ENCODE measurements around the gene PPP2R5C.

DNA sequence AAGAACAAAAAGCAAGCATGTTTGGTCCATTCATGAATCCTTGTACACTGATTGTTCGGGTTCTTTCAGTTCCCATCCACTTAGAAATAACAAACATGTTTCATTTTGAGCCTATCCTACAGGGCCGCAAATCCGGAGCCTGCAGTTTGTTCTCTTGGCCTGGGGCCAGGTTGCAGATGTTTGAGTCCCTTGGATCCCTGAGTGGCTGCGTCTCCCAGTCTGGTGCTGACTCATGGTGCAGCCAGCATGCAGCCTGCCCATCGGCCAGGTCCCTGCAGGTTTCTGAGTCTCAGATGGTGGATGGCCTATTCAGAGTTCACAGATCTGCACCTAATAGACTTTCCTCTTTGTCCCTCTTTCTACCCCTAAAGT, 201.0 kb downstream of the PPP2R5C start:
- TF ChIP-seq, protein P1, sequence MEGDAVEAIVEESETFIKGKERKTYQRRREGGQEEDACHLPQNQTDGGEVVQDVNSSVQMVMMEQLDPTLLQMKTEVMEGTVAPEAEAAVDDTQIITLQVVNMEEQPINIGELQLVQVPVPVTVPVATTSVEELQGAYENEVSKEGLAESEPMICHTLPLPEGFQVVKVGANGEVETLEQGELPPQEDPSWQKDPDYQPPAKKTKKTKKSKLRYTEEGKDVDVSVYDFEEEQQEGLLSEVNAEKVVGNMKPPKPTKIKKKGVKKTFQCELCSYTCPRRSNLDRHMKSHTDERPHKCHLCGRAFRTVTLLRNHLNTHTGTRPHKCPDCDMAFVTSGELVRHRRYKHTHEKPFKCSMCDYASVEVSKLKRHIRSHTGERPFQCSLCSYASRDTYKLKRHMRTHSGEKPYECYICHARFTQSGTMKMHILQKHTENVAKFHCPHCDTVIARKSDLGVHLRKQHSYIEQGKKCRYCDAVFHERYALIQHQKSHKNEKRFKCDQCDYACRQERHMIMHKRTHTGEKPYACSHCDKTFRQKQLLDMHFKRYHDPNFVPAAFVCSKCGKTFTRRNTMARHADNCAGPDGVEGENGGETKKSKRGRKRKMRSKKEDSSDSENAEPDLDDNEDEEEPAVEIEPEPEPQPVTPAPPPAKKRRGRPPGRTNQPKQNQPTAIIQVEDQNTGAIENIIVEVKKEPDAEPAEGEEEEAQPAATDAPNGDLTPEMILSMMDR (IDR thresholded peaks at IDR 0.05): no peak
- no peak for TF ChIP-seq POLR2A (IDR thresholded peaks at IDR 0.05)

Data from uterus (tissue), 2 donors.